Amniotic epithelial cell (primary cell): ENCODE measurements around the gene MTTP.

Experiments used
- DNase-seq: peaks from one replicate; pipeline ENCODE4 v3.0.0-alpha.2; 2010; ENCODE audit warnings: low read depth

MTTP gene

DNA sequence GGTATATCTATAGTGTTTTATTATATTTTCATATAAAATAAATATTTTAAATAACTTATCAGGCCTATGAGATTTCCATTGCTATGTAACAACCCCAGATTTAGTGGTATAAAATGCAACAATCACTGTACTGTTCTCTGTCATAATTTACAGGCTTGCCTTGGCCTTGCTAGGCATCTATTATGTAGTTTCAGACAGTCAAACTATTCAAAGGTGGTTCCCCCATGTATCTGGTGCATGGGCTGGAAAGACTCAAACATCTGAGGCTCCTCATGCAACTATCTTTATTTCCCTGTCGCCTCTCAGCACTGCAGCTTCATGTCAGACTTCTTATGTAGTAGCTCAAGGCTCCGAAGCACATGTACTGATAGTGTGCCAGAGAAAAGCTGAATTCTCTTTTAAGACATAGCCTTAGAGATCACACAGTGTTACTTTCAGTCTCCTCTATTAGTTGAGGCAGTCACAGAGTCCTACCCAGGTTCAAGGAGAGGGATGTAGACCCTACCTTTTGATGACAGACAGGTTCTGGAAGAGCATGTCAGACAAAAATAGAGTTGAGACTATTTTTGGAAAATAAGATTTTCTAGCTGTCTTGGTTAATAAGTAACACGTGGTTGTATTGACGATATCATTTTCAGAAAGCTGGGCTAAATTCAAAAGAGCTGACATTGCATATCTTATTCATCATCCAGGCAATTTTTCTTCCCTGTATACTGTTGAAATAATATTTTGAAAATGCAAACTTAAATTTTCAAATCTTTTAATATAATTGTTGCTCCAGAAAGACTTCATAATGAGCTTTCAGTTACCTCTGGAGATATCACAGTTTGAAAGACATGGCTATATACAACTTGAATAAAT, 19.4 kb downstream of the MTTP start:
- DNase-seq, result no peak

- no peak for DNase-seq
These were observed 20.2 kb downstream of the MTTP start for GRCh38 chr4:99594818-99595217.

GRCh38 chr4:99606716-99607115, 32.1 kb downstream of the MTTP start:
- no peak for DNase-seq

- no peak for DNase-seq
These were observed 33.8 kb downstream of the MTTP start for GRCh38 chr4:99608417-99608816.

DNA sequence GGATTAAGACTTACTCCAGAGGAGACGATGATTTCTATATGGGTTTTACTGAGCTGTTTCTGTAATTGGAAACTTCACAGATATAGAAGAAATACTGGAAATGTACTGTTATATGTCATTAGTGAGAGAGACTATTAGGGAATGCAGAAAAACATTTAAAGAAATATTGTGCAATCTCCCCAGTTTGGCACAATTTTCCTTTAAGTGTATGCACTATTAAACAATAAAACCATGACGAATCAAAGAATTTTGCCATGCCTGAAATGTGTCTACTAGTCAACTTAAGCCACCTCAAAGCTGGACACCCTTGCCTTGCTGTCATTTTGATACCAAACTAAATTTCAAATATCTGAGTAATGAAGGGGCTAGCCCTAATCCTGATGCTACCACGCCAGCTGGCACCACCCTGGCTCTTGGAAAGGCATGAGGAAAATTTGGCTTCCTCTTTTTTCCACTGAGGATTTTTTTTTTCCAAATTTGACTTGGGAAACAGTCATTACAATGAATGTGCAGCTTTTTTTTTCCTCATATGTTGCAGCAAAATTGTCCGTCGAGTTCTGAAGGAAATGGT, 36.1 kb downstream of the MTTP start:
- no peak for DNase-seq

DNA sequence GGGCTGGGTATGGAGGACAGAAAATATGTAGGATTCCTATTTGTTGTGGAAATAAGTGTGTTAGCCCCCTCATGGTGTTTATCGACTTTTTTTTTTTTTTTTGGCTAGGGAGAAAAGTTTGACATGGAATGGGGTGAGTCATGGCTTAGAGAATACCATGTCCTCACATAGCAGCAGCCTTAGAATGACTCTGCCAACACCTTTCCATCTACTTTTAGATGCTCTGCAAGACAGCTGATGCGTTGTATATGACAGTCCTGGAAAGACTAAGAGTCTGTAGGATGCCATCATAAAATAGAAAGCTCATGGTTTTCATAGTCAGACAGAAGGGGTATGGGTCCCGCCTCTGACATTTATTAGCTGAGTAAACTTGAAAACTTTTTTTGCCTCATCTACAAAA, 37.7 kb downstream of the MTTP start:
- no peak for DNase-seq

- no peak for DNase-seq
These were observed 38.1 kb downstream of the MTTP start for GRCh38 chr4:99612704-99613103.

- DNase-seq, result no peak
These were observed 39.9 kb downstream of the MTTP start for GRCh38 chr4:99614491-99614890.

DNA sequence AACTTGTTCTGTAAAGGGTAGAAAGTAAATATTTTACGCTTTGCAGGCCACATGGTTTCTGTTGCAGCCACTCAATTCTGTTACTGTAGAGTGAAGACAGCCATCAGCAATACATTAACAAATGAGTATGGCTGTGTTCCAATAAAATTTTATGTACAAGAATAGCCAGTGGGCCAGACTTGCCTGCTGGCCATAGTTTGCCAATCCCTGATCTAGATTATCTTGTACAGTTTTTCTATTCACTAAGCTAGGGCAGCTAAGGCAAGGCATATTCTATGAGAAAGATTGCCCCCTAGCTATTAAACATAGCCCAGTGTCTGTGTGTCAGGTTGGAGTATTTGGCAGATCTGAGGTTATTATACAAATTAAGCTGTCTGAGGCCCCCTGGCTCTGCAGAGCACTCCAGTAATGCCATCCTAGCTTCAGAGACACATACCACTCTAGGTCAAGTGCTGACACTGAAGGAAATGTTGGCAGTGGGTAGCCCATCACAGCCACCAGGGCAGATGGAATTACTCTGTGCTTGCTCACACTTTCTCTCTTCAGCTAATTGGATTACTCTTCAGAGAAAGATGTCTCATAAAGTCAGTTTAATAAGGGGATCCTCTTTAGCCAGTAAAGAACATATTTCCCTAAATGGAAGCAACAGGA, 40.7 kb downstream of the MTTP start:
- no peak for DNase-seq

- DNase-seq, result no peak
These were observed 42.8 kb downstream of the MTTP start for GRCh38 chr4:99617374-99617773.

DNA sequence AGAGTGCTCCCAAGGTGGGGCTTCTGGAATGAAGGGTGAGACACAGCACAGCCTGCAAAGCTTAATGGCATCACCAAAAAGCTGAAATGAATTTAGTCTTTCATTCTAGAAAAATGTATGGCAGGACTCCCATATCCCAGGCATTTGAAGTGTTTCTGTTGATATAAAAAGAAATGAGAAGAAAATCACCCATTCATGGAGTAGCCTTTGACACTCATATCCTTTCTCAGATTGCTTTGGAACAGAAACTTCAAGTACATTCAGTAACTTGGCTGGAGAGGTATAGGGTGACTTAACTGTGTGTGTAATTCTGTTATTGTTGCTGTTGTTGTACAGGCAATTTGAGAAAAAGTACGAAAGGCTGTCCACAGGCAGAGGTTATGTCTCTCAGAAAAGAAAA, 47.7 kb downstream of the MTTP start:
- no peak for DNase-seq

DNA sequence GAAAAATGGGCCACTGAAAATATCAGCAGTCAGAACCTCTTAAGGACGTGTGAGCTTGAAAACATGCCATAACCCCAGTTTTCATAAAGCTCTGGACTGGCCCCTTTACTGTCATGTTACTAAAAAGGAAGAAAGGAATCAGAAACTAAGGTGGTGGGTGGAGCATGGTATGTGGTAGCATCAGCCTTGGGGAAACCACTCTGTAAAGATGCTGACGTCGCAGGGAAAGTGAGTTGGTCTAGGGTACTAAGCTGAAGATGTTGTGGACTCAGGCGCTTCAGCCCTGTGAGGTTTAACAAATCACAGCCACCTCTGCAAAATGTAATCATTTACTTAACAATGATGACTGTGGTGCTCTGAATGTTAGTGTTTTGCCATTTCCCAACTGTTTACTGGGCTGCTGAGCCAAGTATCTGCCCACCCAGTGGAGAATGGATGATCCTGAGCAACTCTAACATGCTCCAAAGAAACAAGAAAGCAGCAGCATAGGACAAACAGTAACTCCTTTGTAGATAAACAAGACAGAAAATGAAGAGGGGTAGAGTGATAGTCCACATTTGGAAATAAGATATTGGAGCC, 49.6 kb downstream of the MTTP start:
- no peak for DNase-seq

GRCh38 chr4:99625369-99625768, 50.7 kb downstream of the MTTP start:
- DNase-seq, result no peak

DNA sequence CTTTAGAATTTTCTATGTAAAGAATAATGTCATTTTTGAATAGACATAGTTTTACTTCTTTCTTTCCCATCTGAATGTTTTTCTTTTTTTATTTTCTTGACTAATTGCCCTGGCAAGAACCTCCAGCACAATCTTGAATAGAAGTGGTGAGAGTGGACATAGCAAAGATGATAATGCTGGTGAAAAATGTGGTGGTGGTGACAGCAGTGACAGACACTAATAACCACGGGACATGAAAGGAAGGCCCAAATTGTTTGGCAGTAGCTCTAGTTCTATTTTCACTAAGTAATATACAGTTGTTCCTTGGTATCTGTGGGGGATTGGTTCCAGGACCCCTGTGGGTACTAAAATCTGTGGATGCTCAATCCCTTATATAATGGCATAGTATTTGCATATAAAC, 53.4 kb downstream of the MTTP start:
- DNase-seq, result no peak

DNA sequence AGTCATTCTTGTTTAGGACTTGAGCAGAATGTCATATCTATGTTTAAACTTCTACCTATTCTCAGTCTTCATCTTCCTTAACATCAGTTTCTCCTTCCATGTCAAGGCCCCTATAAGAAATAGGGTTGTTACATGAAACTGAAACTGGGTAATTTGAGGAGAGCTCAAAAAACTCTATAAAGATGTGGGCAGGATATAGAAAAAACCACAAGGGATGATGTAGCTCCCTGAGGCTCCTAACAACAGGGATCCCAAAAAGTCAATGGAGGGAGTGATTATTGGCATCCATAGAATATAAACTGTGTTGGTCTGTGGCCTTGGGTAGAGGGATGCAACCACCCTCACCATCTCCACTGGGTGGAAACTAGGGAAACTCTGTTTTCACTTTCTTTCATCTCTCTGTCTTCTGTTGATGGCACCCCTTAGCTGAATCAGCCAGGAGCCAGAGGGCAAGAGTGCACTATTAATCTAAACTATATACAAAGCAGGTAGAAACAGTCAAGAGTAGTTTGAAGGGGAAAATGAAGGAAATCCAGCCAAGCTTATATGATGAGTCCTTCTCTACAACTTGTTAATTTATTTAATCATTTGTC, 55.4 kb downstream of the MTTP start:
- no peak for DNase-seq

- DNase-seq, result no peak
These were observed 56.3 kb downstream of the MTTP start for GRCh38 chr4:99630857-99631360.

- DNase-seq, result no peak
These were observed 59.1 kb downstream of the MTTP start for GRCh38 chr4:99633772-99634171.

DNA sequence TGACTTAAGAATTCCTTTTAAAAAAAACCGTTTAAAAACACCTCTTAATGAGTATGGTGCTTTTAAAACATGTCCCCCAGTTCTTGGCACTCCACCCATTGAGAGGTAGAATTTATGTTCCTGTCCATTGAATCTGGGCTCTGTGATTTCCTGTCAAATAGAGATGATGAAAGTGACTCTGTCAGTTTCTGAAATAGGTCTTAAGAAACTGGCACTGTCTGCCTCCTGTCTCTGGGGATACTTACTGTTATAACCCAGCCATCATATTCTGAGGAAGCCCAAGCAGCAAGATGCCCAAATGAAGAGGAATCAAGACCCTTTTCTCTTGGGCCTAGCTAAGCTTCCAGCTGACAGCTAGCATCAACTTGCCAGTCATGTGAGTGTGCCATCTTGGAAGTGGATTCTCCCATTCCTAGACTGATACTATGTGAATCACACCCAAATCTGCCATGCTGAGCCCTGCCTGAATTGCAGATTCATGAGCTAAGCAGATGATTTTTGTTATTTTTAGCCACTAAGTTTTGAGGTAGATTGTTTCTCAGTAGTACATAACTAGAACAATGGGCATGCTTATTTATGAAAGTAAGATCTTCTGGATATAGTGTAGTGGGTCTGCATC, 60.2 kb downstream of the MTTP start:
- DNase-seq, result no peak

GRCh38 chr4:99635601-99636000, 61.0 kb downstream of the MTTP start:
- DNase-seq, result no peak

- DNase-seq, result no peak
These were observed 61.8 kb downstream of the MTTP start for GRCh38 chr4:99636422-99636821.

DNA sequence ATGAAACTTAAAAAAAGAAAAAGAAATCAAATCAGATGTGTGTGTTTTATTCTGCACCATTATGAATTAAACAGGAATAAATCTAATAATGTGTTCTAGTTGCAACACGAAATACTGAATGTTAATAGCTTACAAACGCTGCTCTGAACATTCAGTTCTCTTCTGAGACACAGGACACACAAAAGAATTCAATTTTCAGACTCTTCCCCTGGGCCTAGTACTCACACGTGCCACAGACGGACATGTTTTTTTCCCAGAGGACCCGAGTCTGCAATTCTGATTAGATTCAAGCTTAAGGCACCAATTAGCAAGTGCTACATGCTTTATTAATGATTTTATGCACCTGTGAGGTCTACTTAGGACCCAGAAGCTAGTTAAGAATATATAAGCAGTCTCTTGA, 62.5 kb downstream of the MTTP start:
- DNase-seq, result no peak

GRCh38 chr4:99640676-99641075, 66.1 kb downstream of the MTTP start:
- no peak for DNase-seq
